Spinal cord (tissue), 10 donors: ENCODE measurements around the gene BHLHE23. TPM values are rescaled to one million over a fixed set of nuclear protein-coding genes. Genes with fewer than 3 reads are reported as not detected.

Experiments used
- DNase-seq, 6 donors: peaks; one replicate each; pipeline versions ENCODE4 v3.0.0 to v3.0.0-alpha.2; 2013 to 2015; ENCODE audit warnings: low spot score in 6 of 6, low read depth in 4 of 6
- H3K27ac ChIP-seq: one replicate; pipeline ENCODE4 v1.5.1; 2013; ENCODE audit warnings: low read depth, low read length, control low read depth
- H3K27me3 ChIP-seq: one replicate; pipeline ENCODE4 v1.6.1; 2013; ENCODE audit warnings: low read length; ENCODE audit not compliant: control insufficient read depth, insufficient read depth
- H3K36me3 ChIP-seq: one replicate; pipeline ENCODE4 v1.6.1; 2013; ENCODE audit warnings: low read length; ENCODE audit not compliant: control insufficient read depth, insufficient read depth
- H3K4me1 ChIP-seq: one replicate; pipeline ENCODE4 v1.6.1; 2013; ENCODE audit warnings: low read length; ENCODE audit not compliant: control insufficient read depth, insufficient read depth
- H3K4me3 ChIP-seq: one replicate; pipeline ENCODE4 v1.5.1; 2013; ENCODE audit warnings: low read depth, low read length, control low read depth
- H3K9me3 ChIP-seq: one replicate; pipeline ENCODE4 v1.6.1; 2013; ENCODE audit warnings: low read length; ENCODE audit not compliant: control insufficient read depth, insufficient read depth
- WGBS: methylation state at CpG from one replicate; pipeline ENCODE4 v1.1.5; 2013; ENCODE audit warnings: missing lambda C conversion rate; ENCODE audit not compliant: insufficient coverage; 5-methylcytosine and 5-hydroxymethylcytosine counted together
- polyA plus RNA-seq, 2 donors: library from polyadenylated mRNA; unstranded; fragments of 120-200 nt; gene quantifications; one replicate each; pipeline ENCODE4 v1.2.1, GENCODE V29; 2013; ENCODE audit not compliant: insufficient read length in 2 of 2
- total RNA-seq, 2 donors: library from RNA; depleted of rRNA in 1 of 2; stranded (reverse); fragments of 120-200 nt in 1 of 2; fragments of >200 nt in 1 of 2; gene quantifications; one replicate each; pipeline versions ENCODE4 v1.2.3 to v1.2.4, GENCODE V29; 2013 to 2014
- donor health status: healthy.

The BHLHE23 gene
- total and polyA plus RNA-seq, 4 donors = not detected

GRCh38 chr20:63003546-63003945 is 3.2 kb downstream of the BHLHE23 start:
- peaks cover 82% of the 10 kb centered on the region for H3K27me3 ChIP-seq
- 12% methylated on average over 10 of the region's 13 CpGs for WGBS

GRCh38 chr20:63002511-63002910 is 4.3 kb downstream of the BHLHE23 start:
- no peak for DNase-seq
- Histone ChIP-seq H3K9me3 (no peaks in the 10 kb centered on the region), H3K27ac (no peak overlapping the region), H3K4me1 (peaks cover 10% of the 10 kb centered on the region), H3K4me3 (no peak overlapping the region), H3K27me3 (peaks cover 82% of the 10 kb centered on the region), H3K36me3 (no peaks in the 10 kb centered on the region)
- WGBS = 82% methylated on average over 8 of the region's 11 CpGs

More at GRCh38 chr20:63003546-63003945, 3.2 kb downstream of the BHLHE23 start:
- H3K4me3 ChIP-seq = no peak overlapping the region
- H3K9me3 ChIP-seq = no peaks in the 10 kb centered on the region
- no peak overlapping the region for H3K27ac ChIP-seq
- H3K4me1 ChIP-seq = peaks cover 21% of the 10 kb centered on the region
- no peak for DNase-seq
- H3K36me3 ChIP-seq = no peaks in the 10 kb centered on the region

GRCh38 chr20:63000958-63001357 is 5.8 kb downstream of the BHLHE23 start:
- Histone ChIP-seq H3K27me3 (peaks cover 78% of the 10 kb centered on the region), H3K9me3 (no peaks in the 10 kb centered on the region), H3K27ac (no peak overlapping the region), H3K36me3 (no peaks in the 10 kb centered on the region), H3K4me3 (no peak overlapping the region), H3K4me1 (peaks cover 5% of the 10 kb centered on the region)
- WGBS = 45% methylated on average over 4 of the region's 11 CpGs
- no peak for DNase-seq

- no peak overlapping the region for H3K27ac ChIP-seq
- peaks cover 73% of the 10 kb centered on the region for H3K27me3 ChIP-seq
- DNase-seq = no peak
- no peaks in the 10 kb centered on the region for H3K9me3 ChIP-seq
- H3K4me3 ChIP-seq = no peak overlapping the region
- 87% methylated on average over 11 of the region's 14 CpGs for WGBS
- H3K36me3 ChIP-seq = no peaks in the 10 kb centered on the region
- peaks cover under 1% of the 10 kb centered on the region for H3K4me1 ChIP-seq
These were observed 6.7 kb downstream of the BHLHE23 start for GRCh38 chr20:63000036-63000435.

- H3K4me3 ChIP-seq = no peak overlapping the region
- WGBS = 81% methylated on average over 16 of the region's 16 CpGs
- peaks cover 68% of the 10 kb centered on the region for H3K27me3 ChIP-seq
- no peaks in the 10 kb centered on the region for H3K9me3 ChIP-seq
- no peaks in the 10 kb centered on the region for H3K36me3 ChIP-seq
- no peak for DNase-seq
- no peak overlapping the region for H3K27ac ChIP-seq
- peaks cover 5% of the 10 kb centered on the region for H3K4me1 ChIP-seq
These were observed 7.2 kb downstream of the BHLHE23 start for GRCh38 chr20:62999580-62999979.

GRCh38 chr20:62998449-62998848 is 8.3 kb downstream of the BHLHE23 start:
- H3K9me3 ChIP-seq = no peaks in the 10 kb centered on the region
- no peak for DNase-seq
- WGBS = 97% methylated on average over 5 of the region's 5 CpGs
- no peak overlapping the region for H3K27ac ChIP-seq
- no peak overlapping the region for H3K4me3 ChIP-seq
- H3K27me3 ChIP-seq = peaks cover 60% of the 10 kb centered on the region
- H3K4me1 ChIP-seq = peaks cover 5% of the 10 kb centered on the region
- no peaks in the 10 kb centered on the region for H3K36me3 ChIP-seq

- 50% methylated on average over 18 of the region's 20 CpGs for WGBS
- no peaks in the 10 kb centered on the region for H3K36me3 ChIP-seq
- no peaks in the 10 kb centered on the region for H3K9me3 ChIP-seq
- no peak for DNase-seq
- H3K4me3 ChIP-seq = no peak overlapping the region
- peaks cover 5% of the 10 kb centered on the region for H3K4me1 ChIP-seq
- H3K27me3 ChIP-seq = peaks cover 51% of the 10 kb centered on the region
- no peak overlapping the region for H3K27ac ChIP-seq
These were observed 9.2 kb downstream of the BHLHE23 start for GRCh38 chr20:62997417-62998035.

- peaks cover 44% of the 10 kb centered on the region for H3K27me3 ChIP-seq
- H3K9me3 ChIP-seq = no peaks in the 10 kb centered on the region
- no peaks in the 10 kb centered on the region for H3K36me3 ChIP-seq
- no peak overlapping the region for H3K27ac ChIP-seq
- H3K4me1 ChIP-seq = peaks cover 5% of the 10 kb centered on the region
- DNase-seq = no peak
- no peak overlapping the region for H3K4me3 ChIP-seq
- WGBS = 90% methylated on average over 11 of the region's 14 CpGs
These were observed 10.2 kb downstream of the BHLHE23 start for GRCh38 chr20:62996596-62996982.

GRCh38 chr20:62995898-62996595 is 10.7 kb downstream of the BHLHE23 start:
- H3K4me3 ChIP-seq = no peak overlapping the region
- no peak overlapping the region for H3K27ac ChIP-seq
- H3K27me3 ChIP-seq = peaks cover 41% of the 10 kb centered on the region
- no peak for DNase-seq
- no peaks in the 10 kb centered on the region for H3K36me3 ChIP-seq
- WGBS = 65% methylated on average over 25 of the region's 25 CpGs
- peaks cover 5% of the 10 kb centered on the region for H3K4me1 ChIP-seq
- H3K9me3 ChIP-seq = no peaks in the 10 kb centered on the region

- H3K27me3 ChIP-seq = peaks cover 43% of the 10 kb centered on the region
These were observed 11.3 kb downstream of the BHLHE23 start for GRCh38 chr20:62995481-62995880.

More at GRCh38 chr20:62995481-62995880, 11.3 kb downstream of the BHLHE23 start:
- DNase-seq = no peak
- Histone ChIP-seq H3K27ac (no peak overlapping the region), H3K36me3 (no peaks in the 10 kb centered on the region), H3K4me3 (no peak overlapping the region), H3K4me1 (peaks cover 5% of the 10 kb centered on the region), H3K9me3 (no peaks in the 10 kb centered on the region)
- 79% methylated on average over 8 of the region's 11 CpGs for WGBS
